Thyroid gland (tissue), 4 donors: Measurements from ENCODE around the gene HCN2.

Source experiments
- POLR2A ChIP-seq, 2 donors: fragments of 450-650 bp; IDR thresholded peaks; one replicate each; pipeline ENCODE4 v1.6.1; 2017; ENCODE audit warnings: antibody characterized with exemption in 2 of 2, mild to moderate bottlenecking in 2 of 2, moderate library complexity in 1 of 2
- TF ChIP-seq, protein P1 (sequence below), 6 experiments: fragments of 200-600 bp in 3 of 6; fragments of 450-650 bp in 3 of 6; sonication (generic) in 3 of 6; IDR thresholded peaks; one replicate each; pipeline ENCODE4 v1.5.1; 2016 to 2019; ENCODE audit warnings: antibody characterized with exemption in 6 of 6, mild to moderate bottlenecking in 2 of 6, inconsistent platforms in 1 of 6, moderate library complexity in 1 of 6

DNA sequence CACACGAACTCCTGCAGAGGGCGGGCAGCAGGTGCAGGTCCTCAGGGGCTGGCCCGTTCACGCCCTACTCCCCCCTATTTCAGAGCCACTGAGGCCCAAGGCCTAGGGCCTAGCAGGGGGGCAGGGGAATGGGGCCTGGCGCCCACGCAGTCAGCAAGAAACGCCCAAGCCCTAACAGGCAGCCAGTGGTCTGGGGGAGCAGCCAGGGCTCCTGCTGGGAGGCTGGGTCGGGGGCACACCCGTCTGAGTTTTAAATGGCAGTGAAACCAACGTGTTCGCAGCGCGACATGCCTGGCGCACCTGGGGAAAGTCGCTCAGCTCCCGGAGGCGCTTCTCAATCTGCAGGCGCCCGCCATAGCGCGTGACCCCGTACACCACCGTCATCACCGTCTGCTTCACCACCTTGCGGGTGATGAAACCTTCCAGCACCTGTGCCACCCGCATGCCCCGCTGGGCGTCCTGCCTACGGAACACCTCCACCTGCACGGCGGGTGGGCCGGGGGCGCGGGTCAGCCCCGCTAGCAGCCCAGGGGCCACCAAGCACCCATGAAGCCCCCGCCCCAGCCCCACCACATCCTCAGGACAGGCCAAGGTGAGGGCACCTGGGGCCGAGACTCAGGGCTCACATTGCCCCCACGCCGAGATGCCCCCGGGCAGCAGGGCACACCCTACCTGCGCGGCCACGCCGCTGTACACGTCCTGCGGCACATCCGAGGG is 29.8 kb downstream of the HCN2 start:
- TF ChIP-seq, protein P1, sequence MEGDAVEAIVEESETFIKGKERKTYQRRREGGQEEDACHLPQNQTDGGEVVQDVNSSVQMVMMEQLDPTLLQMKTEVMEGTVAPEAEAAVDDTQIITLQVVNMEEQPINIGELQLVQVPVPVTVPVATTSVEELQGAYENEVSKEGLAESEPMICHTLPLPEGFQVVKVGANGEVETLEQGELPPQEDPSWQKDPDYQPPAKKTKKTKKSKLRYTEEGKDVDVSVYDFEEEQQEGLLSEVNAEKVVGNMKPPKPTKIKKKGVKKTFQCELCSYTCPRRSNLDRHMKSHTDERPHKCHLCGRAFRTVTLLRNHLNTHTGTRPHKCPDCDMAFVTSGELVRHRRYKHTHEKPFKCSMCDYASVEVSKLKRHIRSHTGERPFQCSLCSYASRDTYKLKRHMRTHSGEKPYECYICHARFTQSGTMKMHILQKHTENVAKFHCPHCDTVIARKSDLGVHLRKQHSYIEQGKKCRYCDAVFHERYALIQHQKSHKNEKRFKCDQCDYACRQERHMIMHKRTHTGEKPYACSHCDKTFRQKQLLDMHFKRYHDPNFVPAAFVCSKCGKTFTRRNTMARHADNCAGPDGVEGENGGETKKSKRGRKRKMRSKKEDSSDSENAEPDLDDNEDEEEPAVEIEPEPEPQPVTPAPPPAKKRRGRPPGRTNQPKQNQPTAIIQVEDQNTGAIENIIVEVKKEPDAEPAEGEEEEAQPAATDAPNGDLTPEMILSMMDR (IDR thresholded peaks at IDR 0.05): no peak
- no peak for TF ChIP-seq POLR2A (IDR thresholded peaks at IDR 0.05)
